DMS 273 (cell line): ENCODE results near the gene TANGO2.

ENCODE experiments used
- DNase-seq: peaks from one replicate; lab custom pipeline; 2025; ENCODE audit not compliant: unreplicated experiment; lab: John Stamatoyannopoulos, UW

The TANGO2 gene

GRCh38 chr22:20024650-20025397, 3.9 kb downstream of the TANGO2 start:
- DNase-seq, result no peak

- DNase-seq, result no peak
Observed at GRCh38 chr22:20025401-20026203, 4.7 kb downstream of the TANGO2 start.

- no peak for DNase-seq
Observed at GRCh38 chr22:20026204-20026908, 5.4 kb downstream of the TANGO2 start.

GRCh38 chr22:20026996-20027601, 6.2 kb downstream of the TANGO2 start:
- no peak for DNase-seq

GRCh38 chr22:20027966-20028854, 7.3 kb downstream of the TANGO2 start:
- peak; percentile 49 for DNase-seq

- DNase-seq, result no peak
Observed at GRCh38 chr22:20028855-20029549, 8.1 kb downstream of the TANGO2 start.

- DNase-seq, result no peak
Observed at GRCh38 chr22:20029550-20030225, 8.8 kb downstream of the TANGO2 start.

GRCh38 chr22:20031732-20032406, 11.0 kb downstream of the TANGO2 start:
- no peak for DNase-seq

GRCh38 chr22:20032407-20032991, 11.6 kb downstream of the TANGO2 start:
- no peak for DNase-seq

- DNase-seq, result no peak
Observed at GRCh38 chr22:20033045-20033706, 12.3 kb downstream of the TANGO2 start.

GRCh38 chr22:20034143-20034542, 13.2 kb downstream of the TANGO2 start:
- DNase-seq, result no peak

GRCh38 chr22:20035375-20036083, 14.6 kb downstream of the TANGO2 start:
- no peak for DNase-seq

GRCh38 chr22:20036084-20036482, 15.2 kb downstream of the TANGO2 start:
- no peak for DNase-seq

GRCh38 chr22:20036535-20037392, 15.9 kb downstream of the TANGO2 start:
- no peak for DNase-seq

- DNase-seq, result no peak
Observed at GRCh38 chr22:20037419-20037818, 16.5 kb downstream of the TANGO2 start.

GRCh38 chr22:20038574-20038973, 17.7 kb downstream of the TANGO2 start:
- DNase-seq, result no peak
